ENCODE measurements around the gene HIPK2. TPM values are rescaled to one million over a fixed set of nuclear protein-coding genes. Genes with fewer than 3 reads are reported as not detected.

The HIPK2 gene
- 27.6 and 27.7 TPM in 2 replicates for total RNA-seq

DNA sequence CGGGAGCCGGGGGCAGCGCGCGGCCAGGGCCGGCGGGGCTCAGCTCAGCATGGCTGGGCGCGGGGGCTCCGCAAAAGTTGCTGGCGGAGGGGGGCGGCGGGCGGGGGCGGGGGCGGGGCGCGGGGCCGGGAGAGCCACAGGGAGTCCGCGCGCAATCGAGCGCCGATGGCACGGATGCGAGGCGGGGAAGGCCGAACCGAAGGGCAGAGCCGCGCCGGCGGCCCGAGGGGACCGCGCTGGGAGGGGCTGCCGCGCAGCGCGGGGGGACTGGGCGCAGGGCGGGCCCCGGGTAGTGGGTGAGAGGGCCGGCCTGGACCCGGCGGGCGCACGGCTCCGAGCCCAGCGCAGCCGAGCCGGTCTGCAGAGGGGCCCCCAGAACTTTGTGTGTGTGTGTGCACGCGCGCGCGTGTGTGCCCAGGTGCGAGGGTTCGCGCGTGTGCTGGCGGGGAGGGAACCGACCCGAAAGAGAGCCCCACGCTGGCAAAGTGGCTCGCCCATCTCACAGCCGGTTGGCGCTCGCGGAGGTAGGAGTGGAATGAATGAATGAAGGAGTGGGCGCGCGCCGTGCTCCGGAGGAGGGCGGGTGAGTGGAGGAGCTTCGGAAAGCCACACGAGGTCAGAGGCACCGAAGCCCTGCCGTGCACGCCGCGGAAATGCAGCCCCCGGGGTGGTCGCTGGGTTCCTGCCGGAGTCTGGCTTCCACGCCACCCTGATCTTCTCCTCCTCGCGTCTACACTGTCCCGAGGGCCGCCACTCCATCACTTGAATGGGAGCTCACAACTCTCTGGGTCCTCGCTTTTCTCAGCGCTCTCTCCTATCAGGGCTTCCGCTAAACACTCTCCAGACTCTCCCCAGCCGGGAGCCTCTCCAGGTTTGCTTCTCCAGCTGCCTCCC is at the start of gene HIPK2:
Gene HIPK2 (minus strand): TSS at position 51 of the 894 bp plus-strand sequence. CDS start 375 bp downstream, outside the sequence.
- DNase-seq (ENCODE audit: low spot score): peak; percentile 55
- peaks cover 19% of the 10 kb centered on the region for H3K27me3 Mint-ChIP-seq (ENCODE audit: low read depth)
- H3K4me1 Mint-ChIP-seq (ENCODE audit: low read depth): peaks cover 44% of the 10 kb centered on the region
- no peaks in the 10 kb centered on the region for H3K9me3 Mint-ChIP-seq
- H3K4me3 Mint-ChIP-seq (ENCODE audit: low read depth): peak within 1 kb of the TSS; percentile 95
- intact Hi-C loops (cut with micrococcal nuclease): loop anchor here (2.0 to 5.0 kb wide), 2 partner anchors 225 to 434 kb away; no protein-coding TSS in a partner anchor
- peaks cover 8% of the 10 kb centered on the region for H3K36me3 Mint-ChIP-seq (ENCODE audit: low read depth)
- H3K27ac Mint-ChIP-seq: peak within 1 kb of the TSS; percentile 94

DNA sequence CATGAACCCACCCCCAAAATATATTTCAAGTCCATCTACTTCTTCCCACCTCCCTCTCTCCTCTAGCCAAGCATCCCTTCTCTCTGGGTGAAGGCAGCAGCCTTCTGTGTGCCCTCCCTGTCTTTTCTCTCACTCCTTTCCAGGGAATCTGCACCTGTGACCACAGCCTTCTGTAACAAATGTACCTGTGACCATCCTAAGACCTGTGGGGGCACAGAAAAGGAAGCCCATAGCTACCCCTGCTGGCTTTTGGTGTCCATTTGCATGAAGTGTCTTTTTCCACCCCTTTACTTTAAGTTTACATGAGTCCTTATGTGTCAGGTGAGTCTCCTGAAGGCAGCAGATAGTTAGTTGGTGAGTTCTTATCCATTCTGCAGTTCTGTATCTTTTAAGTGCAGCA is 49.2 kb upstream of the HIPK2 start:
- intact Hi-C loops (cut with micrococcal nuclease): no loop called here
- Mint-ChIP-seq H3K36me3 (ENCODE audit: low read depth) (no peaks in the 10 kb centered on the region), H3K9me3 (no peaks in the 10 kb centered on the region), H3K27me3 (ENCODE audit: low read depth) (peaks cover 10% of the 10 kb centered on the region), H3K27ac (no peak overlapping the region), H3K4me1 (ENCODE audit: low read depth) (peaks cover 23% of the 10 kb centered on the region), H3K4me3 (ENCODE audit: low read depth) (no peak overlapping the region)
- no peak for DNase-seq (ENCODE audit: low spot score)

DNA sequence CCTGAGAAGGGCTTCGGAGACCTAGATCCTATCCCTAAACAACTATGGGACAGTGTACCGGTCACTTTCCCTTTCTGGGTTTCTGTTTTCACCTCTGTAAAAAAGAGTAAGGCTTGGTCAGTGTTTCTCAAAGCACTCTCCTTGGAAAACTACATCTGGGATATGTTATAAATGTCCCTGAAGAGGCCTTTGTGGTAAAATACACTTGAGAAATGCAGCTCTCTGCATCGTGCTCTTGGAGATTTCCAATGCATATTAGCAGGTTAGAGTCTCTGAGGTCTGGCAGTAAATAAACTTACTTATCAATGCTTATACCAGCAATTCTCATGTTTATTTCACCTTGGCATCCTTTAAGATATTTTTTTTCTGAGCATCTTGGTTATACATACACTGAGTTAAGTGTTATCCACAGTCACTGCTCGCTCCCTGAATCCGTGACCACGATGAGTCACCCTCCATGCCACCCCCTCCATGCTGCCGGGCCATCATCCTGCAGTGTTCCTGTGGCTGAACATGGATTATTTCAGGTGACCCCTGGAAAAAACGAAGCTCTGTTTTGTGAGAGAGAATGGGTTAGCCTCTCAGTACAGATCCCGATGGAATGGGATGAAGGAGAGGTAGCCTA is 48.0 kb upstream of the HIPK2 start:
- Mint-ChIP-seq H3K36me3 (ENCODE audit: low read depth) (no peaks in the 10 kb centered on the region), H3K9me3 (no peaks in the 10 kb centered on the region), H3K27ac (no peak overlapping the region), H3K4me3 (ENCODE audit: low read depth) (no peak overlapping the region), H3K27me3 (ENCODE audit: low read depth) (peaks cover 10% of the 10 kb centered on the region), H3K4me1 (ENCODE audit: low read depth) (peaks cover 20% of the 10 kb centered on the region)
- no peak for DNase-seq (ENCODE audit: low spot score)
- intact Hi-C loops (cut with micrococcal nuclease): no loop called here

DNA sequence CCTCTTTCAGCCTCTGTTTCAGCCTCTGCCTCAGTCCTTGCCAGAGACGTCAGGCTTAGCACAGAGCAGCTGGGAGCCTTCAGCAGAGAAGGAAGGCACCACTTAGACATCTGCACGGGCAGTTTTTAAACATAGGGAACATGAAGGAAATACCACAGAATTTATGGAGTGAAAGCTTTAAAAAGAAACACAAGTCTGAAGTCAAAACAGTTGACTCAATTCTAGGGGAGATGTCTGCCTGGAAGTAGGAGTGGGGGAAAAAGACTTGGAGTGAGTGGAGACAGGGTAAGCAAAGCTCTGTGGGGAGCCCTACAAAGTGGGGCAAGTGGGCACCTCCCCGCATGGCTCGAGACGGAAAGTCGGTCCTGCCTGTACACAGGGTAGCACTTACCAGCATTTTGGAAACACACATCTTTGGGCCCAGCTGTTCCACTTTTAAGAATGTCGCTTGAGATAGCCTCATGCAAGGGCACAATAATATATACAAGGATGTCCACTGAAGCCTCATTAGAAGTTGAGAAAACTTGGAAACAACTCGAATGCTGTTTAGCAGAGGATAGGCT is 46.2 kb upstream of the HIPK2 start:
- H3K36me3 Mint-ChIP-seq (ENCODE audit: low read depth): no peaks in the 10 kb centered on the region
- intact Hi-C loops (cut with micrococcal nuclease): no loop called here
- H3K27ac Mint-ChIP-seq: no peak overlapping the region
- H3K27me3 Mint-ChIP-seq (ENCODE audit: low read depth): peaks cover 10% of the 10 kb centered on the region
- H3K4me3 Mint-ChIP-seq (ENCODE audit: low read depth): no peak overlapping the region
- peaks cover 5% of the 10 kb centered on the region for H3K4me1 Mint-ChIP-seq (ENCODE audit: low read depth)
- no peak for DNase-seq (ENCODE audit: low spot score)
- H3K9me3 Mint-ChIP-seq: no peaks in the 10 kb centered on the region

DNA sequence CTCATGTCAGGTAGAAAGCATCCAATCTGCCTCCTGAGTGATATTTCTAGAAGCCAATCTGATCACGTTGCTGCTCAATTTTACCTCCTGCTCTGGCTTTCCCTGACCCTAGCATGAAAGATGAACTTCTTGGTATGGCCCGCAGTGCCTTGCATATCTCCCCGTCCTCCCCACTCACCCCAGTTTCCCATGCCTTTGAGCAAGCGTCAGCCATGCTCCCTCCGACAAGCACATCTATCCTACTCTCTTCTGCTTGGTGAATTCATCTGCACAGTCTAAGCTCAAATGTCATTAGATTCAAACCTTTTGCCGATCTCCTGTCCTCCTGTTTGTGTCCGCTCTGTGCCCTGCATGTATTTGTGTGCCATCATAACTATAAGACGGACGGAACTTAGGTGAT is 45.1 kb upstream of the HIPK2 start:
- intact Hi-C loops (cut with micrococcal nuclease): no loop called here
- Mint-ChIP-seq H3K27me3 (ENCODE audit: low read depth) (peaks cover 10% of the 10 kb centered on the region), H3K9me3 (no peaks in the 10 kb centered on the region), H3K4me1 (ENCODE audit: low read depth) (no peaks in the 10 kb centered on the region), H3K27ac (no peak overlapping the region), H3K36me3 (ENCODE audit: low read depth) (no peaks in the 10 kb centered on the region), H3K4me3 (ENCODE audit: low read depth) (no peak overlapping the region)
- DNase-seq (ENCODE audit: low spot score): no peak

DNA sequence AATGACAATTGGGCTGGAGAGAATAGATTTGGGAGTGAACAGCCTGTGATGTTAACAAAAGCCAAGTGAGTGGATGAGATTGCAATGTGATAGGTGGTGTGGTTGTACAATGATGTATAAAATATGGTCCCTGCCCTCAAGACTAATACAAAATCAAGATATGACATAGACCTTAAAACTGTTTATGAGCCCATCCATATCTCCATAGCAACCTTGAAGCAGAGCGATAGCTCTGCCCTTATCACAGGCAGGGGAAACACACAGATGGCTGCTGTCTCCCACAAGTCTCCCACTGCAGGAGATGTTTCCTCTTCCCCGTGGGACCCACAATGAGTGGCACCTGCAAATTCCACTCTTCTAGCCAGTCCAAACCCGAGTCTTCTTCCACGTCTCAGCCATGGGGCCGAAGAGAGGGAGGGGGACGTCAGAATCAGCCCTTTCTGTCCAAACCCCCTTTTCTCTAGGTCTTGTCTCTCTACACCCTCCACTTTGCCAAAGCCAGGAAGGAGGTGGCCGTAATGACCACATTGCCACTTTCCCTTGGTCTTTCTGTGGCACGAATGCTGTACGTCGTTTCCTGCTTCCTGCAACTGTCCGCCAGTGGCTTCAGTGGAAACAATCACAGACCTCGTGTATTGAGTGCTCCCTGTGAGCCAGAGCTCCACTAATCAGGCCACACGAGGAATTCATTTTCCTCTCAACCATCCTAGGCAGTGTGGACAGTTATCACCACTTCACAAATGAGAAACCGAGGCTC is 43.7 kb upstream of the HIPK2 start:
- Mint-ChIP-seq H3K4me1 (ENCODE audit: low read depth) (no peaks in the 10 kb centered on the region), H3K27ac (no peak overlapping the region), H3K9me3 (peaks cover 9% of the 10 kb centered on the region), H3K27me3 (ENCODE audit: low read depth) (peaks cover 6% of the 10 kb centered on the region), H3K36me3 (ENCODE audit: low read depth) (no peaks in the 10 kb centered on the region), H3K4me3 (ENCODE audit: low read depth) (no peak overlapping the region)
- no peak for DNase-seq (ENCODE audit: low spot score)
- intact Hi-C loops (cut with micrococcal nuclease): no loop called here

DNA sequence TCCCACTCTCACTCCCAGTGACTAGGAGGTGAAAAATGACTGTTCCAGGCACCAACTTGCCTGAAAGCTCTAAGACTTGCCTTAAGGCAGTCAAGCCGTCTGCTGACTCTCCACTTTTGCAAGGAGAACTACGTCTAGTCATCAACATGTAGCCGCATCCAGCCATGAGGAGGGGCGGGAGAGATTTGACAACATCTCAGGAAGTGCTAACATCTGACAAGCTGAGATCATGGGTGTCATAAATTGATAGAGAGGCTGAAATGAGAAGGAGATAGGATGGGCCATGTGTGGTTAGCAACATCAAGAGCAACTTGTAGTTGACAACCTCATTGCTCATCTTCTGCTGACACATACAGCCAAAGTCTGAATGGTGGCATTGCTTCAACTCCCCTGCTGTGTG is 42.3 kb upstream of the HIPK2 start:
- Mint-ChIP-seq H3K27ac (no peak overlapping the region), H3K9me3 (peaks cover 17% of the 10 kb centered on the region), H3K4me1 (ENCODE audit: low read depth) (no peaks in the 10 kb centered on the region), H3K27me3 (ENCODE audit: low read depth) (no peaks in the 10 kb centered on the region), H3K4me3 (ENCODE audit: low read depth) (no peak overlapping the region), H3K36me3 (ENCODE audit: low read depth) (no peaks in the 10 kb centered on the region)
- DNase-seq (ENCODE audit: low spot score): no peak
- intact Hi-C loops (cut with micrococcal nuclease): no loop called here

DNA sequence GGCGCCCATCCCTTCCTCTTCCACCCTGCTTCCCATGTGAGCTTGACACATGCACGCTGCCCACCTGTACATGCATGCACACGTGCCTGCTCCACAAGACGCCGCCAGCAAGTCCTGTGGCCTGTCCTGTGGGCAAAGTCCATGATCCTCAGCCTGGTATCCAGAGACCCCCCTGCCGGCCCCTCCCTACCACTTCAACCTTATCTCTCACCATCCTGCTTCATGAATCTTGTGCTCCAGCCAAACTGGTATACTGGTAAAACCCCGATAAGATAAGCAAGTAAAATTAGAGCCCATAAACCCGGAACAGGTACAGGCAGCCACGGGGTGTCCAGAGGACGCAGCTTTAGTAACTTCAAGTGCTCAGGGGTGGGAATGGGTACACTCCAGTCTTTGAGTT is 39.5 kb upstream of the HIPK2 start:
- intact Hi-C loops (cut with micrococcal nuclease): no loop called here
- no peak for DNase-seq (ENCODE audit: low spot score)
- H3K27ac Mint-ChIP-seq: no peak overlapping the region
- H3K4me3 Mint-ChIP-seq (ENCODE audit: low read depth): no peak overlapping the region
- H3K27me3 Mint-ChIP-seq (ENCODE audit: low read depth): no peaks in the 10 kb centered on the region
- H3K4me1 Mint-ChIP-seq (ENCODE audit: low read depth): peaks cover 1% of the 10 kb centered on the region
- H3K9me3 Mint-ChIP-seq: peaks cover 17% of the 10 kb centered on the region
- H3K36me3 Mint-ChIP-seq (ENCODE audit: low read depth): no peaks in the 10 kb centered on the region

DNA sequence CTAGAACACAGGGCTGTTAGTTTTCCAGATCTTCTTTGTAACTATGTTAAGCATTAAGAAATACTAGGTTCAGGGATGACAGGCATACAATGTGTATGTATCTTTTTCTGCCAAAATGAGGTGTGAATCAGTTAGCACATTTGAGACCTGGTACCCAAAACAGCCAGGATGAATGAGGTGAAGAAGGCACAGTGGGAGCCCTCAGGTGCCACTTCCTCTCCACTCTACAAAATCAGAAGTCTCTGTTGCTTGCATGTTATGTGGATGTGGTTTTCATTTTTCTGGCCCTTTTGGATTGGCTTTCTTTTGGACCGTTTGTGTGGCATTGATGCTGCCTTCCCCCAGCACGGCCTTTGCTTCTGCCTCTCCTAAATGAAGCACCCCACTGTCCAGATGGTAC is 35.9 kb upstream of the HIPK2 start:
- no peak for DNase-seq (ENCODE audit: low spot score)
- no peak overlapping the region for H3K4me3 Mint-ChIP-seq (ENCODE audit: low read depth)
- H3K27me3 Mint-ChIP-seq (ENCODE audit: low read depth): no peaks in the 10 kb centered on the region
- H3K4me1 Mint-ChIP-seq (ENCODE audit: low read depth): peaks cover 4% of the 10 kb centered on the region
- no peaks in the 10 kb centered on the region for H3K36me3 Mint-ChIP-seq (ENCODE audit: low read depth)
- H3K9me3 Mint-ChIP-seq: peaks cover 17% of the 10 kb centered on the region
- intact Hi-C loops (cut with micrococcal nuclease): no loop called here
- no peak overlapping the region for H3K27ac Mint-ChIP-seq

DNA sequence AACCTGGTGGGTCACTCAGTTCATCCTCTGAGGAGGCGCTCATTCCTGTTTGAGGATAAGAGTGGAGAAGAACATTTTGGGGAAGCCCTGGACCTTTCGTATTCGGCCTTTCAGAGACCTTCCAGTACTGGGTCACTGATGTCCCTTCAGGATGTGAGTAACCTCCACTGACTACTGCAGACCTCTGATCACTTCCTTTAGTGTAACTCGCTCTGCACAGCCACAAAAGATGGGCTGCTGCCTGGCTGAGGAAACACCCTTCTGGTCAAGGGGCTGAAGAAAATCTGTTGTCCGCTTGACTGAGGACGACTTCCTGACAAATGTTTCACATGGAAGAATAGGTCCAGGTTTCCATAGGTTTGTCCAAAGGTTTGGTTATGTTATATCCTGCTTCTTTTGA is 35.4 kb upstream of the HIPK2 start:
- Mint-ChIP-seq H3K27ac (no peak overlapping the region), H3K36me3 (ENCODE audit: low read depth) (no peaks in the 10 kb centered on the region), H3K4me1 (ENCODE audit: low read depth) (peaks cover 4% of the 10 kb centered on the region), H3K9me3 (peaks cover 17% of the 10 kb centered on the region), H3K27me3 (ENCODE audit: low read depth) (peaks cover 2% of the 10 kb centered on the region), H3K4me3 (ENCODE audit: low read depth) (no peak overlapping the region)
- DNase-seq (ENCODE audit: low spot score): no peak
- intact Hi-C loops (cut with micrococcal nuclease): no loop called here

DNA sequence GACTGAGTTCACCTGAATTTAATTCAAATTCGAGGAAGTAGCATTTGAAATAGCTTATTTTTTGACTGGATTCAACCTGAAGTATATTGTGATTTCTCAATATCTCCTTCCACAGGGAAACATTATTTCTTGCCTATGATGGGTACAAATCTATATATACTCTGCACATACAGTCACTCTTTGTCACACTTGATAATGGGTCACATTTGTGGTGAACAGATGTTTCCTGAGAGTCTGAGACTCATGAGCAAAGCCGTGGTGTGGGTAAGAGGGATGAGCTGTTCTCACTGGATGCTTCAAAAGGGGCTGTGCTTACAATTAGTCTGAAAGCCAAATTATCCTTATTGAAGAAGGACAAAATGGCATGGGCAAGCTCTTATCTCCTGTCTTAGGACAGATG is 33.3 kb upstream of the HIPK2 start:
- Mint-ChIP-seq H3K27me3 (ENCODE audit: low read depth) (peaks cover 2% of the 10 kb centered on the region), H3K4me3 (ENCODE audit: low read depth) (no peak overlapping the region), H3K36me3 (ENCODE audit: low read depth) (no peaks in the 10 kb centered on the region), H3K9me3 (peaks cover 12% of the 10 kb centered on the region), H3K27ac (no peak overlapping the region), H3K4me1 (ENCODE audit: low read depth) (peaks cover 4% of the 10 kb centered on the region)
- no peak for DNase-seq (ENCODE audit: low spot score)
- intact Hi-C loops (cut with micrococcal nuclease): no loop called here

DNA sequence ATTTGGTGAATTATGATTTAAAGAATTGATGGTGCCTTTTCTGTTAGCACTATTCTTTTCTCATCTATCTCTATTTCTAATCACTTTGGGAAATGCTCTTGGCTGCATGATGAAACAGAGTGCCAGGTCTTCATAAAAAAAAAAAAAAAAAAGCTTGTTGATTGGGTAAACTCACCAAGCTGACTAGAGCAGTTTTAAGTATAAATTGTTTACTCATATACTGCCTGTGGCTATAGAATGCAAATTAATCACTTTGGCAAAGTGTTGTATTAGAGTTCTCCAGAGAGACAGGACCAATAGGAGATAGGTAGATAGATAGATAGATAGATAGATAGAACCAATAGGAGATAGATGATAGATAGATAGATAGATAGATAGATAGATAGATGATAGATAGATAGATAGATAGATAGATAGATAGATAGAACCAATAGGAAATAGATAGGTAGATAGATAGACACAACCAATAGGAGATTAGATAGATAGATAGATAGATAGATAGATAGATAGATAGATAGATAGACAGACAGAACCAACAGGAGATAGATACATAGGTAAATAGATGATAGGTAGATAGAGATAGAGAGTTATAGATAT is 31.1 kb upstream of the HIPK2 start:
- H3K27me3 Mint-ChIP-seq (ENCODE audit: low read depth): peaks cover 2% of the 10 kb centered on the region
- no peak for DNase-seq (ENCODE audit: low spot score)
- H3K36me3 Mint-ChIP-seq (ENCODE audit: low read depth): no peaks in the 10 kb centered on the region
- no peak overlapping the region for H3K4me3 Mint-ChIP-seq (ENCODE audit: low read depth)
- peaks cover 15% of the 10 kb centered on the region for H3K9me3 Mint-ChIP-seq
- H3K4me1 Mint-ChIP-seq (ENCODE audit: low read depth): peaks cover 4% of the 10 kb centered on the region
- intact Hi-C loops (cut with micrococcal nuclease): no loop called here
- H3K27ac Mint-ChIP-seq: no peak overlapping the region

Data from activated T-helper 2 cell treated with anti-CD3 and anti-CD28 coated beads, Interferon-gamma antibody, Interleukin-2, Interleukin-4, amounts not matched to agents 10 μg/mL and 5 μg/mL and 100 μg/mL, durations not matched to agents 14 hours and 24 hours and 36 hours (primary cell).